ENCODE results near the gene FUT2. TPM values are rescaled to one million over a fixed set of nuclear protein-coding genes. Genes with fewer than 3 reads are reported as not detected.
A peak's percentile ranks its signal among the peaks of the same experiment; 100 is the strongest.

The FUT2 gene
- polyA plus RNA-seq, 1 donor from 2014 or later, result not detected

GRCh38 chr19:48750771-48751504 lies 55.2 kb downstream of the FUT2 start:
- Histone ChIP-seq H3K79me2 (replicated peaks; ENCODE audit: insufficient read depth, low read length) (no peaks in the 10 kb centered on the region), H3F3A (ENCODE audit: insufficient read depth, low read length, poor library complexity, severe bottlenecking) (no peaks in the 10 kb centered on the region), H3K4me3 (ENCODE audit: low read length) (no peak overlapping the region), H3K27ac (ENCODE audit: low read length) (no peak overlapping the region), H3K36me3 (ENCODE audit: insufficient read depth, low read length) (no peaks in the 10 kb centered on the region), H3K4me2 (ENCODE audit: low read length) (no peak overlapping the region), H2AFZ (ENCODE audit: low read depth, low read length) (no peak overlapping the region), H3K9ac (ENCODE audit: low read length) (no peak overlapping the region), H3K9me2 (ENCODE audit: insufficient read depth, low read length) (no peaks in the 10 kb centered on the region), H3K27me3 (ENCODE audit: insufficient read depth, low read depth, low read length) (peaks cover 25% of the 10 kb centered on the region), H3K9me3 (ENCODE audit: low read length) (no peaks in the 10 kb centered on the region), H4K20me1 (ENCODE audit: insufficient read depth) (no peaks in the 10 kb centered on the region)
- no peak for TF ChIP-seq EP300 (conservative IDR thresholded peaks at IDR 0.05; ENCODE audit: poor library complexity, severe bottlenecking)
- TF ChIP-seq REST (IDR thresholded peaks at IDR 0.05; ENCODE audit: borderline replicate concordance), result no peak
- no peak for TF ChIP-seq TAF1 (IDR thresholded peaks at IDR 0.05; ENCODE audit: low read depth)
- TF ChIP-seq SMC3 (conservative IDR thresholded peaks at IDR 0.05; ENCODE audit: poor library complexity), result no peak
- TF ChIP-seq EZH2 (IDR thresholded peaks at IDR 0.05; ENCODE audit: borderline replicate concordance, insufficient read depth, low read length, poor library complexity, severe bottlenecking), result no peak
- TF ChIP-seq RAD21 (conservative IDR thresholded peaks at IDR 0.05), result no peak
- TF ChIP-seq POLR2AphosphoS5 (IDR thresholded peaks at IDR 0.05), result no peak
- TF ChIP-seq MXI1 (conservative IDR thresholded peaks at IDR 0.05; ENCODE audit: poor library complexity, severe bottlenecking), result no peak
- TF ChIP-seq CTCF (IDR thresholded peaks at IDR 0.05; ENCODE audit: poor library complexity, severe bottlenecking), result no peak

- Histone ChIP-seq H3K79me2 (replicated peaks; ENCODE audit: insufficient read depth, low read length) (no peaks in the 10 kb centered on the region), H3K4me2 (ENCODE audit: low read length) (no peak overlapping the region), H3K9ac (ENCODE audit: low read length) (no peak overlapping the region), H3K4me3 (ENCODE audit: low read length) (peak overlapping the region; percentile 65), H3K9me2 (ENCODE audit: insufficient read depth, low read length) (no peaks in the 10 kb centered on the region), H3K27ac (ENCODE audit: low read length) (no peak overlapping the region), H2AFZ (ENCODE audit: low read depth, low read length) (no peak overlapping the region), H3F3A (ENCODE audit: insufficient read depth, low read length, poor library complexity, severe bottlenecking) (no peaks in the 10 kb centered on the region), H3K9me3 (ENCODE audit: low read length) (no peaks in the 10 kb centered on the region), H3K36me3 (ENCODE audit: insufficient read depth, low read length) (no peaks in the 10 kb centered on the region), H3K27me3 (ENCODE audit: insufficient read depth, low read depth, low read length) (peaks cover 25% of the 10 kb centered on the region), H4K20me1 (ENCODE audit: insufficient read depth) (no peaks in the 10 kb centered on the region)
- TF ChIP-seq CTCF (IDR thresholded peaks at IDR 0.05; ENCODE audit: poor library complexity, severe bottlenecking) (no peak), EP300 (conservative IDR thresholded peaks at IDR 0.05; ENCODE audit: poor library complexity, severe bottlenecking) (no peak), SMC3 (conservative IDR thresholded peaks at IDR 0.05; ENCODE audit: poor library complexity) (no peak)
Measured at GRCh38 chr19:48751845-48752495, 56.2 kb downstream of the FUT2 start.

All from neural cell (in vitro differentiated cells).